ENCODE data around the gene MT3.

MT3 gene

GRCh38 chr16:56605475-56605874 lies 16.1 kb downstream of the MT3 start:
- Histone ChIP-seq H3K9ac (ENCODE audit: low read length) (no peak overlapping the region), H3K79me2 (ENCODE audit: low read length) (no peaks in the 10 kb centered on the region), H3K27ac (ENCODE audit: low read length) (no peak overlapping the region), H3K36me3 (replicated peaks; ENCODE audit: low read depth, low read length) (no peaks in the 10 kb centered on the region), H3K4me3 (ENCODE audit: low read length) (no peak overlapping the region), H3K4me2 (ENCODE audit: low read length) (no peak overlapping the region), H4K20me1 (ENCODE audit: insufficient read depth, low read length) (no peaks in the 10 kb centered on the region), H3K27me3 (ENCODE audit: low read depth, low read length) (0 out of 2 replicates have a peak, but pooled peaks cover 8% of the 10 kb centered on the region), H3K4me1 (ENCODE audit: low read length) (peaks cover 17% of the 10 kb centered on the region), H2AFZ (ENCODE audit: low read depth, low read length) (no peak overlapping the region), H3K9me3 (ENCODE audit: insufficient read depth, low read length) (no peaks in the 10 kb centered on the region)
- TF ChIP-seq EZH2phosphoT487 (IDR thresholded peaks at IDR 0.05; ENCODE audit: low read depth) (no peak), CTCF (IDR thresholded peaks at IDR 0.05; ENCODE audit: low read depth, low read length) (no peak)

GRCh38 chr16:56606071-56606475 lies 16.7 kb downstream of the MT3 start:
- H2AFZ ChIP-seq (ENCODE audit: low read depth, low read length) = no peak overlapping the region
- H3K4me3 ChIP-seq (ENCODE audit: low read length) = no peak overlapping the region
- H3K4me2 ChIP-seq (ENCODE audit: low read length) = no peak overlapping the region
- no peak overlapping the region for H3K9ac ChIP-seq (ENCODE audit: low read length)
- no peaks in the 10 kb centered on the region for H3K79me2 ChIP-seq (ENCODE audit: low read length)
- no peaks in the 10 kb centered on the region for H4K20me1 ChIP-seq (ENCODE audit: insufficient read depth, low read length)
- peaks cover 23% of the 10 kb centered on the region for H3K4me1 ChIP-seq (ENCODE audit: low read length)
- H3K9me3 ChIP-seq (ENCODE audit: insufficient read depth, low read length) = no peaks in the 10 kb centered on the region
- H3K27ac ChIP-seq (ENCODE audit: low read length) = no peak overlapping the region
- no peak for TF ChIP-seq EZH2phosphoT487 (IDR thresholded peaks at IDR 0.05; ENCODE audit: low read depth)
- no peak for TF ChIP-seq CTCF (IDR thresholded peaks at IDR 0.05; ENCODE audit: low read depth, low read length)
- 0 out of 2 replicates have a peak, but pooled peaks cover 4% of the 10 kb centered on the region for H3K27me3 ChIP-seq (ENCODE audit: low read depth, low read length)
- H3K36me3 ChIP-seq (replicated peaks; ENCODE audit: low read depth, low read length) = no peaks in the 10 kb centered on the region

GRCh38 chr16:56606476-56607108 lies 17.3 kb downstream of the MT3 start:
- Histone ChIP-seq H3K27ac (ENCODE audit: low read length) (no peak overlapping the region), H3K4me2 (ENCODE audit: low read length) (no peak overlapping the region), H3K9ac (ENCODE audit: low read length) (no peak overlapping the region), H3K4me1 (ENCODE audit: low read length) (peaks cover 27% of the 10 kb centered on the region), H3K36me3 (replicated peaks; ENCODE audit: low read depth, low read length) (no peaks in the 10 kb centered on the region), H3K9me3 (ENCODE audit: insufficient read depth, low read length) (no peaks in the 10 kb centered on the region), H4K20me1 (ENCODE audit: insufficient read depth, low read length) (no peaks in the 10 kb centered on the region), H2AFZ (ENCODE audit: low read depth, low read length) (no peak overlapping the region), H3K79me2 (ENCODE audit: low read length) (no peaks in the 10 kb centered on the region), H3K27me3 (ENCODE audit: low read depth, low read length) (0 out of 2 replicates have a peak, but pooled peaks cover 4% of the 10 kb centered on the region), H3K4me3 (ENCODE audit: low read length) (no peak overlapping the region)
- no peak for TF ChIP-seq EZH2phosphoT487 (IDR thresholded peaks at IDR 0.05; ENCODE audit: low read depth)
- no peak for TF ChIP-seq CTCF (IDR thresholded peaks at IDR 0.05; ENCODE audit: low read depth, low read length)

- no peaks in the 10 kb centered on the region for H3K79me2 ChIP-seq (ENCODE audit: low read length)
- H3K36me3 ChIP-seq (replicated peaks; ENCODE audit: low read depth, low read length) = no peaks in the 10 kb centered on the region
- H3K27me3 ChIP-seq (ENCODE audit: low read depth, low read length) = no peaks in the 10 kb centered on the region
- H2AFZ ChIP-seq (ENCODE audit: low read depth, low read length) = no peak overlapping the region
- TF ChIP-seq CTCF (IDR thresholded peaks at IDR 0.05; ENCODE audit: low read depth, low read length) (no peak), EZH2phosphoT487 (IDR thresholded peaks at IDR 0.05; ENCODE audit: low read depth) (no peak)
- no peak overlapping the region for H3K4me3 ChIP-seq (ENCODE audit: low read length)
- H3K27ac ChIP-seq (ENCODE audit: low read length) = no peak overlapping the region
- peaks cover 27% of the 10 kb centered on the region for H3K4me1 ChIP-seq (ENCODE audit: low read length)
- H4K20me1 ChIP-seq (ENCODE audit: insufficient read depth, low read length) = no peaks in the 10 kb centered on the region
- H3K4me2 ChIP-seq (ENCODE audit: low read length) = no peak overlapping the region
- no peak overlapping the region for H3K9ac ChIP-seq (ENCODE audit: low read length)
- no peaks in the 10 kb centered on the region for H3K9me3 ChIP-seq (ENCODE audit: insufficient read depth, low read length)
Observed at GRCh38 chr16:56607109-56607618, 17.8 kb downstream of the MT3 start.

Measured in OCI-LY3 (cell line).